Measurements from ENCODE around the gene PHYKPL. TPM values are rescaled to one million over a fixed set of nuclear protein-coding genes. Genes with fewer than 3 reads are reported as not detected.

Gene PHYKPL
- total RNA-seq, 8 experiments from 2014 or later = 7.9 to 141 (median 19.7) TPM

DNA sequence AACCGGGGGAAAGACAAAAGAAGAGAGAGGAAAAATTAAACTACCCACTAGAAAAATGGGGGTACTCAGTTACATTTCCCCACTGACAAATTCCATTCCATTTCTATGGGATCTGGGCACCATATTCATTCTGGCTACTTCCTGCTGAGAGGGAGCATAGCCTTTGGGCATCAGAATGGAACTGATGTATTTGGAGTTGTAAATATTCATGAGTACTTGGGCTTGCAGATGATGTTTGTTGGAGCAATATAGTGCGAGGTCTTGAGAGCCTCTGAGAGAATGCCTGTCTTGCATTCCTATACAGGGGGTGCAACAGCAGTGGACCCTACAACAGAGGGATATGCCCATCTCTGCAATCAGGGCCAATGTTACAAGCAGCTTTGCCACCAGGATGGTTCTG lies 62.1 kb downstream of the PHYKPL start:
- no peak overlapping the region for H3K27ac ChIP-seq
- in situ Hi-C loops (cut with MboI; ENCODE audit: low pct_unique_long_range_greater_than_20kb in 2 of 9, low sequenced_read_pairs in 9 of 9, unreplicated experiment in 9 of 9) = loop anchor here in 4 of 9 experiments (25.0 kb wide), 2 partner anchors 108 to 558 kb away; partner anchors contain the start of gene B4GALT7 (in 1 of the 4)
- H3K4me3 ChIP-seq = no peak overlapping the region
- H3K4me1 ChIP-seq (replicated peaks in 1 of 2) = no peaks in the 10 kb centered on the region
- ATAC-seq (replicated peaks in 6 of 8) = peak in 3 of 8 experiments; percentile 68 to 99 (median 94)
- WGBS, 10 experiments = 40 to 100% (median 67%) methylated on average over 1 to 2 of the region's 2 CpGs; no CpG with 5 or more reads in 3 of the 10 experiments

DNA sequence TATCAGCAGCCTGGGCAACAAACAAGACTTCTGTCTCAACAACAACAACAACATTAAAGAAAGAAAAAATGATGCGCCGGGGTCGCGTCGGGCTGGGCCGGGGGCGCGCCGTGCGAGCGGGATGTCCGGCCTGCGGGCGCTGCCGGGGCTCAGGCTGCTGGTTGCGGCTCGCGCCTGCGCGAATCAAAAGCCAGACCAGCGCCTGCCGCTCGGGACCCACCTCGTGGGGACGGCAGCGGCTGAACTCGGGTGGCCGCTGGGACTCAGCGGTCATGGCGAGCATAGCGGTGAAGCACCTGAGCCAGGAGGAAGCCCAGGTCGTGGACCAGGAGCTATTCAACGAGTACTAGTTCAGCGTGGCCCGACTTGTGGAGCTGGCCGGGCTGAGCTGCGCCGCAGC lies 67.0 kb downstream of the PHYKPL start:
- no peak for ATAC-seq (replicated peaks in 6 of 8)
- in situ Hi-C loops (cut with MboI; ENCODE audit: low pct_unique_long_range_greater_than_20kb in 2 of 9, low sequenced_read_pairs in 9 of 9, unreplicated experiment in 9 of 9) = loop anchor here in 6 of 9 experiments (10.0 to 25.0 kb wide), 3 partner anchors 91 to 553 kb away; partner anchors contain the start of gene B4GALT7 (in 1 of the 6)
- 93 to 100% (median 95%) methylated on average over 2 to 16 of the region's 38 CpGs; no CpG with 5 or more reads in 6 of the 10 experiments for WGBS, 10 experiments
- Histone ChIP-seq H3K27ac (no peak overlapping the region), H3K4me3 (no peak overlapping the region), H3K4me1 (replicated peaks in 1 of 2) (no peaks in the 10 kb centered on the region)

DNA sequence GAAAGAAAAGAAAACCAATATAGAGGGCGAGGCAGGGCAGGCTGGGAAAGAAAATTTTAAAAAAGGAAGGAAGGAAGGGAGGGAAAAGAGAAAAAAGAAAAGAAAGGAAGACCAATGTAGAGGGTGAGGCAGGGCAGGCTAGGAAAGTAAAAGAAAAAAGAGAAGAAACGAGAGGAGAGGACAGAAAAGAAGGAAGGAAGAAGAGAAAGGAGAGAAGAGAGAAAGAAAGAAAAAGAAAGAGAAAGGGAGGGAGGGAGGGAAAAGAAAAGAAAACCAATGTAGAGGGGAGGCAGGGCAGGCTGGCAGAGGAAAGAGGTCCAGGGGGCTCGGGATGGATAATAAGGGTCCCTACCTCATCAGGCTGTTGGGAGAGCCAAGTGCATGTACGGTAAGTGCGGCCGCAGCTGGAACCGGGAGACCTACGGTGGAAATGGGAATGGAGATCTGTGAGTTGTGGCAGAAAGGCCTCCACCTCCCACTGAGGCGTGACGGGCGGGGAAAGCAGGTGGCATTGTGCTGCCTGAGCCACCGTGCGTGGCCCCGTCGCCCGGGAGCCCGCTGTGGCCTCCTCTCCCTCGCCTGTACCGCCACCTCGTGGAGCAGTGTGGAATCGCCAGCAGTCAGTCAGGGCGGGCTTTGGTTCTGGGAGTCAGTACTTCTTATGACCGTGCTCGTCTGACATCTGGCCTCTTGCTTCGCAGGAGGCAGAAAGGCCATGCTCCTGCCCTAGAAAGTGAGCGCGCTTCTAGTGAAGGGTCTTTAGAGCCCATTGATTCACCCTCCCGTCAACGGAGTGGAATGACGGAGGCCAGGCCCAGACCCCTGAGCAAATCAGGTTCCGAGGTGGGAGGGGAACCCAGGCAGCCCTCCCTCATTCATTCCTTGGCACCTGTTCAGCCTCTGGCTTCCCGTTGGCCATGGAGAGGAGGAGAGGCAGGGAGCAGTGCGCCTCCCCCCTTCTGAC lies 68.5 kb downstream of the PHYKPL start:
- H3K4me1 ChIP-seq (replicated peaks in 1 of 2) = no peaks in the 10 kb centered on the region
- H3K27ac ChIP-seq = no peak overlapping the region
- ATAC-seq (replicated peaks in 6 of 8) = peak; percentile 96 to 100 (median 98)
- in situ Hi-C loops (cut with MboI; ENCODE audit: low pct_unique_long_range_greater_than_20kb in 2 of 9, low sequenced_read_pairs in 9 of 9, unreplicated experiment in 9 of 9) = loop anchor here in 6 of 9 experiments (10.0 to 25.0 kb wide), 3 partner anchors 89 to 552 kb away; partner anchors contain the start of gene B4GALT7 (in 1 of the 6)
- peak overlapping the region; percentile 6 to 22 (median 16) for H3K4me3 ChIP-seq
- 11 to 64% (median 24%) methylated on average over 1 to 17 of the region's 33 CpGs for WGBS, 10 experiments

DNA sequence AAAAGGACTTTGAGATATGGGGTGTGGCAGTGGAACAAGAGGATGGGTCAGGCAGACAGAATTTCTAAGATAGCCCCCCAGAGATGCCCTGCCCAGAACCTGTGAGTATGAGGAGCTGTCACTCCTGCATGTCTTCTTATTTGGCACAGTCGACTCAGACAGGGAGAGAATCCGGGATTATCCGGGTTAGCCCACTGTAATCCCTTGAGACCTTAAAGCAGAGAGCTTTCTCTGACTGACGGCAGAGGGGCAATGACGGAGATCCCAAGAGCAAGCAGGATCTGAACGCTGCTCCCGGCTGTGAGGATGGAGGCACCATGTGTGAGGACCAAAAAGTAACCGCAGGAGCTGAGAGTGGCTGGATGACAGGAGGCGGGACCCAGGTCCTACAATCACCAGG lies 70.1 kb downstream of the PHYKPL start:
- in situ Hi-C loops (cut with MboI; ENCODE audit: low pct_unique_long_range_greater_than_20kb in 2 of 9, low sequenced_read_pairs in 9 of 9, unreplicated experiment in 9 of 9) = loop anchor here in 6 of 9 experiments (10.0 to 25.0 kb wide), 3 partner anchors 88 to 550 kb away; partner anchors contain the start of gene B4GALT7 (in 1 of the 6)
- Histone ChIP-seq H3K4me1 (replicated peaks in 1 of 2) (no peaks in the 10 kb centered on the region), H3K27ac (no peak overlapping the region), H3K4me3 (no peak overlapping the region)
- WGBS, 10 experiments = 69 to 90% (median 86%) methylated on average over 2 to 9 of the region's 9 CpGs; no CpG with 5 or more reads in 6 of the 10 experiments
- ATAC-seq (replicated peaks in 6 of 8) = no peak

DNA sequence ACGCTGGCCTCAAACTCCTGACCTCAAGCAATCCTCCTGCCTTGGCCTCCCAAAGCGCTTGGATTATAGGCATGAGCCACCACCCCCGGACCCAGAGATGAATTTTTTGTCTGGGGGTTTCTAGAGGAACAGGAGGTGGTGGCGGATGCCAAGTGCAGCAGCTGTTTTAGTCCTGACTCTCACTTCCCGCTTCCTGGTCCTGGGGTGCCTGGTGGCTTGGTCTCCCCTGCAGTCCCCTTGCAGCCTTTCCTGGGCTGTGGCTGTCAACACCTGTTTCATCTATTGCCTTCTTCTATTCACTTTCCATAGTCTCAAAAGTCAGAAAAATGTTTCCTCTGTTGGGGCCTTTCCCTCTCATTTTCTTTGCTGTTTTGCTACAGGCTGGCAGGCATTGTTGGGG lies 72.4 kb downstream of the PHYKPL start:
- H3K4me3 ChIP-seq = no peak overlapping the region
- H3K4me1 ChIP-seq (replicated peaks in 1 of 2) = no peaks in the 10 kb centered on the region
- no peak overlapping the region for H3K27ac ChIP-seq
- 30 to 92% (median 81%) methylated on average over 1 to 4 of the region's 5 CpGs; no CpG with 5 or more reads in 2 of the 10 experiments for WGBS, 10 experiments
- no peak for ATAC-seq (replicated peaks in 6 of 8)
- in situ Hi-C loops (cut with MboI; ENCODE audit: low pct_unique_long_range_greater_than_20kb in 2 of 9, low sequenced_read_pairs in 9 of 9, unreplicated experiment in 9 of 9) = loop anchor here in 6 of 9 experiments (10.0 to 25.0 kb wide), 3 partner anchors 85 to 548 kb away; partner anchors contain the start of gene B4GALT7 (in 1 of the 6)

Other genes with a start within 250 kb of the PHYKPL start
- under 1 TPM in 5 of 8 experiments, not detected in 3; 0.13 to 0.85 (median 0.41) TPM for gene PROP1, start 236.6 kb downstream of the PHYKPL start, total RNA-seq
- gene N4BP3, start 119.3 kb downstream of the PHYKPL start, total RNA-seq = 10 to 100 TPM in 1 of 8 experiments, 1 to 10 TPM in 5, under 1 TPM in 2; 0.41 to 11.4 (median 7.8) TPM
- gene RMND5B, start 101.8 kb downstream of the PHYKPL start, total RNA-seq = 10 to 100 TPM; 12.4 to 34.7 (median 21.0) TPM
- gene NHP2, start 78.9 kb downstream of the PHYKPL start, total RNA-seq = 100 to 1,000 TPM; 135 to 290 (median 207) TPM
- under 1 TPM in 3 of 8 experiments, not detected in 5; 0.08 to 0.24 (median 0.14) TPM for gene GMCL2, start 45.4 kb downstream of the PHYKPL start, total RNA-seq
- gene HNRNPAB, start 28.3 kb downstream of the PHYKPL start, total RNA-seq = 100 to 1,000 TPM in 3 of 8 experiments, 10 to 100 TPM in 5; 64.2 to 234 (median 93.2) TPM

Data from motor neuron (in vitro differentiated cells).